ENCODE results near the gene FOCAD.

GRCh38 chr9:20685769-20686168 is 1.7 kb downstream of the FOCAD start:
- TF ChIP-seq CTCF (conservative IDR thresholded peaks at IDR 0.05 in 1 of 2, IDR thresholded peaks at IDR 0.05 in 1 of 2; ENCODE audit: low read depth in 1 of 2, low read length in 2 of 2) (no peak), EZH2 (IDR thresholded peaks at IDR 0.05; ENCODE audit: low read length, missing control alignments) (no peak)

Measured in fibroblast of lung (primary cell).